HG03060 (cell line): ENCODE measurements around the gene PPP3CA.

ENCODE experiments used
- ATAC-seq: cut with Tn5 transposase; IDR thresholded peaks from one replicate; pipeline ENCODE4 v1.9.1; 2021; ENCODE audit warnings: low read depth, moderate number of reproducible peaks; ENCODE audit not compliant: unreplicated experiment

Gene PPP3CA

DNA sequence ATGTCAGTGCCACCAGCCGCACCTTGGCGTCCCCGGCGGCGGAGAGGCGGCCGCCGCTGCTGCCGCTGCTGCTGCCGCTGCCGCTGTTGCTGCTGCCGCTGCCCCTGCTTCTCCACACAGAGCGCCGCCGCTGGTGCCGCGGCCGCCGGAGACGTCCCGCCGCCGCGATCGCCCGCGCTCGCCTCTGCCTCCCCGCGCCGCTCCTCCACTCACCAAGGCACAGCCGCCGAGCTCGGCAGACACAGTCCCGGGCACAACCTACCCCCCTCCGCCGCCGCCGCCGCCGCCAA, at the start of gene PPP3CA:
PPP3CA (minus strand) TSS at position 260 of the 290 bp plus-strand sequence.
- no peak for ATAC-seq

DNA sequence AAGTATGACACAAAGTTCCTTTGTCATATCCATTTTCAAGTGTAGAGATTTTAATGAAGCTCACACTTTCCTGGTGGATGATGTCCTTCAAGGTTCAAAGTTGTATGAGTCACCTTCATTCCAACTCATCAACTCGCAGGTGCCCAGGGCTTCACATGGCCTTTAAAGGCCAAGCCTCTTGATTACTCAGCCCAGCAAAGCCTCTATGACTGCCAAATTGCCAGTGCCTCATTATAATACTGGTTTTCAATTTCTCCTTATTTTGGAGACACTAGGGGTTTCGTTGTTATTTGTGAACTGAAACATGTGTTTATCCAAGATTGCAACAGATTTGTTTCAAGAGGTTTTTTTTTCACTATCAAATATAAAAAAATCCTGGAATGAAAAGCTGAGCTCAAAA, 45.9 kb upstream of the PPP3CA start:
- no peak for ATAC-seq

DNA sequence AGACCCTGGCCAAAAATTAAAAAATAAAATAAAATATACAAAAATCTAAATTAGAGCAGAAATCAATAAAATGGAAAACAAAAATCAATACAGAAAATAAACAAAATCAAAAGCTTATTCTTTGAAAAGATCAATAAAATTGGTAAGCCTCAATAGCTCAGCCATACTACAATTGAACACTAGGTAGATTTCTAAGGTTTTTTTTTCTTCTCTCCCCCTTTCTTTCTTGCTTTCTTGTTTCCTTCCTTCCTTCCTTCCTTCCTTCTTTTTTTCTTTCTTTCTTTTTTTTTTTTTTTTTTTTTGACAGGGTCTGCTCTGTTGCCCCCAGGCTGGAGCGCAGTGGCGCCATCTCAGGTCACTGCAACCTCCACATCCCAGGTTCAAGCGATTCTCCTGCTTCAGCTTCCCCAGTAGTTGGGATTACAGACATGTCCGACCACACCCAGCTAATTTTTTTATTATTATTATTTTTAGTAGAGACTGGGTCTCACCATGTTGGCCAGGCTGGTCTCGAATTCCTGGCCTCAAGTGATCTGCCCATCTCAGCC, 23.4 kb upstream of the PPP3CA start:
- no peak for ATAC-seq

DNA sequence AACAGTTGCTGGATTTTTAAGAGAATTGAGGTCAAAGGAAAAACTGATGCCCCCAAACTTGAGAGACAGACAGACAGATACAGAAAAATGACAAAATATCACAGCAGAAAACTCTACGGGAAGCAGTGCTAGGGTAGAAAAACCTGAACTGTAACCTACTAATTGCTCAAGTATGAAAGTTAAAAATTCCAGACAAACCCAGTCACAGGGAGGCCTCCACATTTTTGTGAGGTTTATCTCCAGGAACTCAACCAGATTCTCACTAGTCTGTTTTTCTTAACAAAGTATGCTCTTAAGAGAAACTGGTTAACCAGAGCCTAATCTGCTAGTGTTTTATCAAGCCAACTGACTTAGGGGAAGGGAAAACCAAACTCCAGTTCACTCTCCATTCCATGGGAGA, 19.9 kb upstream of the PPP3CA start:
- no peak for ATAC-seq

DNA sequence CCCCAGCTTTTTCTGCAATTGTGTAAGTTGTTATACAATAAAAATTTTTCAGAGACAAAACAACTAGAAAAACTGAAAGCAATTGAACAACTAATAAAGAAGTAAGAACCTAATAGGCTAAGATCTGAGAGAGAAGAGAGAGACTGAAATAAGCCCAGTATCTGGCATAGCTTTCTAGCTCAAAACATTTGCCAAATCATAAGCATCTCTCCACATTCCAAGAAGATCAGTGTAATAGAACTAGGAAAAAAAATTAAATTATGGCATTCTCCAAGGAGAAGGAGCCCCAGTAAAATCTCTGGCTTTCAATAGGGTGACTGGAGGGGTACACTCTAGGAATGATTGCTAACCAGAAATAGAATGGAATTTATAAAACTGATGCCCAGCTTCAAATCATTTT, 19.0 kb upstream of the PPP3CA start:
- no peak for ATAC-seq

DNA sequence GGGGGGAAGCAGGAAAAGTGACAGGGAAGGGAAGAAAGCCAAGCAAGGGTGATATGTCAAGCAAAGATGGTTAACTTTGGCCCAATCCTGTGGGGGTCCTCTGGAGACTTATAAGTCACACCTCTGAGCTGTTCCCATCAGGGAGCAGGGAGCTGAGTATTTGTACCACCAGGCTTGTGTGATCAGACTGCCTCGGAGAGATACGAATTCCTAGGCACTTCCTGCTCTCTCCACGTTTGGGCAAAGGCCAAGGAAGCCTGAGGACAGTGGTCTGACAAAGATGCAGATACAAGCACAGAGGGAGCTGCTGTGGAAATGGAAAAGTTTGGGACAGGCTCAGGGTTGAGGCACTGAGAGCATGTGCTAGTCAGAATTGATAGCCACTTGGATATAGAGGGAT, 10.4 kb upstream of the PPP3CA start:
- ATAC-seq, result no peak

DNA sequence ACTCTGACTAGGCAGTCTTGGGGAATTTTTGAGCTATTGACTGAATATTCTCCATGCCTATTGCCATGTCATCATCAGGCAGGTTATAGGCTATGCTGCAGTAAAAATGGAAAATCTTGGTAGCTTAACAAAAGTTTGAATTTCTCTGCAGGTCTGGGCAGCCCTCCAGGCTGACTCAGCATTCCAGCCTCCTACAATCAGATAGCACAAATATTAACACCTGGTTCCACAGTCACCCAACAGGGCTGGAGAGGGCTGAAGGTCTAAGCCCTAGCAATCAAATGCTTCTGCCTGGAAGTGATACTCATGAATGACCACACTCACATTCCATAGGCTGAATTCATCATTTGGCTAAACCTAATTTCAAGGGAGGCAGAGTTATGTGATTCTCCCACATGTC, 9.6 kb upstream of the PPP3CA start:
- ATAC-seq, result no peak

DNA sequence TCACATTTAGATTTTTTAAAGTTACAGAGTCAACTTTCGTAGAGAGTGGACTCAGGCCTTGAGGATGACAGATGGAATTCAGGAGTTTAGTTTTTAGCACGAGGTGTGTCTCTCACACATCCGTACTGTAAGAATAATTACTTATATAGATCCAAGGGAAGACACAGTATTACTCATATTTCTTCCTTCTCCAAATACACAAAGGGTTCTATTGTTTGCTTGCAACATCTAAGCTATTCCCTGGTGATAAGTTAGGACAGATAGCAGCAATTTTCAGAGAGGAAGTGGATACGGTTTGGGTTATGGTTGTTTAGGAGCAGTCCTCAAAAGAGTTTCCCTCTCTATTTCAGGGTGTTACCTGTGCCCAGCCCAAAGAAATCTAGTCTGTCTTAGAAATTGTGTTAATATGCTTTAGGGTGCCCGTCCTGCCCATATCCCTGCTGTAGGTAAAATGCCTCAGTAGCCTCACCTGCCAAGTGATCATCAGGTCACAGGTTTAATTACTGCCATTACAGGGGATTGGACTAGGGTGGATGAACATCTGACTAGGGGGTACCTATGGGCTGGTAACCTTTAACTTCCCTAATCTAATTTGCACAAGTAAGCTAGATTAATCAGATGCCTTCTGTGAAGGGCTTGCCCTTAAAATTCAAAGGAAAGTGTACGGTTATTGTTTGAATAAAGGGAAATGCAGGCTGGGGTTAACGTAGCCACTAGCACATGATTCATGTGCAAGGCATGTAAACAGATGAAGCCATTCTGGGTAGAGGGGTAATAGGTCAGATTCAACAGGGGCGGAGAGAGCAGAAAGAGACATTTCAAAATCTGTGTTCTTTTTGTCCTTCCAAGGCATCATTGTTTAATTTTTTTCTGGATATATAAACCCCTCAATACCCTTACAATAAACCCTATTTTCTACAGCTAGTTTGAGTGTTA, 8.7 kb upstream of the PPP3CA start:
- ATAC-seq, result no peak

DNA sequence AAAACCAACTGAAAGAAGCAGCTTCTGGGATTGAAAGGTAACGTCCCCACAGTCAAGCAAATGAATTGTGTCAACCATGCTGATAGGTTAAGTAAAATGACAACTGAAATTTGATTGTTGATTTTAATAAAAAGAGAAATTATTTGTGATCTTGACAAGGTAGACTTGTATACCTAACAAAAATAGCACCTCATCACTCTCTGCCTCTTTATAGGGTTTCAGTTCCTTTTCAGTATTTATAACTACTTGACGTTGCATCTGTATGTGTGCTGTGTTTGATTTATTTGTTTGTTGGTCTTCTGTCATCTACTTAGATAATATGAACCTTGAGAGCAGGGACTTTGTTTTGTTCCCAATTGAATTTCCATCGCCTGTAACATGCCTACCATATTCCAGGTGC, 7.9 kb upstream of the PPP3CA start:
- ATAC-seq, result peak; percentile 99

DNA sequence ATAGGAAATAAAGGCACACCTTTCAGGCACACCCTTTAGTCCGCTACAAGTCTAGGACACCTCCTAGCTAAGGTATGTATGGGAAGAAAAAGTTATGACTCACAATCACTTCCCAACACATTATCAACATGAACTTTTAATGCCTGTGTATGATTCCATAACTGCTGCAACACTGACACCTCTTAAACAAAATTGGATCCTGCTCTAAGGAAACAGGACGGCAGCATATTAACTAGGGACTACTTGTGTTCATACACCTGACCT, 2.4 kb upstream of the PPP3CA start:
- ATAC-seq, result no peak

DNA sequence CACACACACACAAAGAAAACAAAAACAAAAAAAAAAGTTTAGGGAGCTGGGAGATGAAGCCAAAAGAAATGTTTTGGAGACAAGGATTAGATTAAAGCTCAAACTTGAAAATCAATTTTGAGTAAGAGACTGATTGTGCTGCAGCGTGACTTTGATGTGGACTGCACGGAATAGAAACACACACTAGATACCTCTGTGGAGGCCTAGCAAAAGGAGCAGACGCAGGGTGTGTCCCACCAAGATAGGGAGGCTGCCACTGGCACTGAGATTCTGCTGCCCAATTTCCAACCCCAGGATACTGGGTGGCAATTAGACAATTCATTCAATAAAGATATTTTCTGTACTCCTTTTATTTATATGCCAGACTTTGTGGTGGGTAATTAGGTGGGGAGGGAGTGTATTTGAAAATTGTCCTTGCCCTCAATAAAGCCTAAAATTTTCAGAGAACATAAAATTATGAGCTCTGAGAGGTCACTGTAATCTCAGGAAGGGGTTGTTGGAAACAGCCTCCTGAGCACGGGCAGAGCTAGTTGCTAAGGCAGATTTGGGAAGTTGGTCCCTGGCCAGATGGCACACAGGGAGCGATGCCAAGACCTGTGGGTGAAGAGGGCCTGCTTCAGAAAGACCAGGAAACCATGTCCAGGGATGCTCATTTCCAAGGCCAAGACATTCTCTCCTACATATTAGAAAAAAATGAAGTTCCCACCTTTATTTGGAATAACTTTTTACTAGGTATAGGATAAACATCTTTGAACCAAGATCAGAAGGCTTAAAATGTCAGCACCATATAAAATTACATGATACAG, 1.9 kb upstream of the PPP3CA start:
- no peak for ATAC-seq

DNA sequence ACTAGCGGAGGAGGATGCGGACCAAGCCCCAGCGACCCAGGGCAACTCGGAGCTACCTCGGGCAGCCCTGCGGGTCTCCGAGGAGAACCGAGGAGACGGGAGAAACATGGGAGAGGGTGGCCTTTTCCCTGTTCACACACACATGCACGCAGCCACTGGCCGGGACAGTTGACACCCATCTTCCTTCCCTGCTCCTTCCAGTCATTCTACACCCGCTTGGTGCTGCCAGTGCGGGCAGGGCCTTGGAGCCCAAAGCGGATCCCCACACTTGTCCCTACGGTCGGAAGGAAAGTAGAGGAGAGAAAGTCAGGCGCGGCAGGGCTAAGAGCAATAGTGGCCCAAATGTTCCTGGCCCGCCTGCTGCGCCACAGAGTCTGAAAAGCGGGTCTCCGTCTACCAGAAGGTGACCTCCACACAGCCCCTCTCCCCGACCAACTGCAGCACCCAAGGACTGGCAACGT, 1.1 kb upstream of the PPP3CA start:
- no peak for ATAC-seq

DNA sequence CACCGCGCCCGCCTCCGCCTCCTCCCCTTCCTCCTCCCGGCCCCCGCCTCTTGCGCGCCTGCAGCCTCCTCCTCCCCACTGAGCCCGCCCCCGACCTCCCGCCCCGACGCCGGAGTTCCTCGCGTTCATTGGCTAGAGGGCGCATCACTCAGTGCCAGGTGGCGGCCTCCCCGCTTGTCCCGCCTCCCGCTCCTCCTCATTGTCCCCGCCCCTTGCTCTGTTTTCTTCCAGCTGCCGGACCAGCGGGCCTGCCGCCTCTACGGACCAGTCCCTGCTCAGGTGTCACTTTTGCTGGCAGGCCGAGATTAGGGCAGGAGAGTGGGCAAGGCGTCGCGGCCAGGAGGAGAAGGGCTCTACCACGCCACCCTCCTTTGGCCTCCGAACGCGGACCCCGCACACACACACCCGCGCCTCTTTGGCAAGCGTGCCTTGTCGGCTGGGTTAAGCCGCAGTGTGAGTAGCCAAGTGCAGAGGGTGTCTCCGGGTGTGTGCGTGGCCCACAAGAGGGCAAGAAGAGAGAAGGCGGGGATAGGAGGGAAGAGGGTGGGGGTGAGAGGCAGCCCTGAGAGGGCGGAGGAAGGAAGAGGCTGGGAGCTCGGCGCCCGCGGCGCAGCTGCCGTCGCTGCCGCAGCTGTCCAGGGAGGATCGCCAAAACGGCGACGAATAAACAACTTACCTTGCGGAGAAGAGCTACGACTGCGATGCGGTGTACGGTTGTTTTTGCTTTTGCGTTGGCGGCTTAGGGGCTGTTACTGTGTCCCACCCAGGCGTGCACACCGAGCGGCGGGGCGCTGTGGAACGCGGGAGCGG, 436 bp upstream of the PPP3CA start:
- peak; percentile 58 for ATAC-seq

DNA sequence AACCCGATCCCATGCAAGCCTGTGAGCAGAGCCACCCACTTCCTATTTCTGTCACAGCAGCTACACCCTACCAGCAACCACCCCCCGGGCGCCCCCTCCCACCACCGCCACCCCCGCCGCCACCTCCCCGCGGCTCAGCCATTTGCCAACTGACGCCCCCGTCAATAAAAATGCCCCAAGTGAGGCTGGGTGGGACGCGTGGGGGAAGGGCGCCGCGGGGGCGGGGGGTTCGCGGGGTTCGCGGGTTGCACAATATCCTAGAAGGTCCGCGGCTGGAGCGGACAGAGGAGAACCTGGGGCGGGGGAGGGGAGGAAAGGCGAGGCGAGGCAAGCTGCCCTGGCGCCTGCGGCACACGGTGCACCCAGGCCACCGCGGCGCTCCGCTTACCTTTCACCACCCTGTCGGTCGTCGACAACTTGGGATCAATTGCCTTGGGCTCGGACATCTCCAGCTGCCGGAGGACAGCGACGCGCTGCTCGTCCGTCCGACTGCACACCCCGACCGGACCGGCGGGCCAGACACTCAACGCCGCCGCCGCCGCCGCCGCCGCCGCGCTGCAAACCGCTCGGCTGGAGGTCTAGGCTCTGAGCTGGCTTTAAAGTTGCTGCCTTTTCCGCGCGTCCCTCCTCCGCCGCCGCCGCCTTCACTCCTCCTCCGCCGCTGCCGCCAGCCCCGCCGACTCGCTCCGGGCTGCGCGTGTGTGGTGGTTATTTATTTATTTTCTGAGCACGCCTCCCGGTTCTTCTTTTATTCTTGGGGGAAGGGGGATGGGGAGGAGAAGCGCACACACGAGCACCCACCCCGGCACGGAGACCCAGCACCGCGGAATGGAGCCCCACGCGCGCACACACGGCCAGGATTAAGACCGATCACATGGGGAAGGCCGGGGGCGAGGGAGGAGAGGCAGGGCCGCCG, 717 bp downstream of the PPP3CA start:
- ATAC-seq, result no peak

DNA sequence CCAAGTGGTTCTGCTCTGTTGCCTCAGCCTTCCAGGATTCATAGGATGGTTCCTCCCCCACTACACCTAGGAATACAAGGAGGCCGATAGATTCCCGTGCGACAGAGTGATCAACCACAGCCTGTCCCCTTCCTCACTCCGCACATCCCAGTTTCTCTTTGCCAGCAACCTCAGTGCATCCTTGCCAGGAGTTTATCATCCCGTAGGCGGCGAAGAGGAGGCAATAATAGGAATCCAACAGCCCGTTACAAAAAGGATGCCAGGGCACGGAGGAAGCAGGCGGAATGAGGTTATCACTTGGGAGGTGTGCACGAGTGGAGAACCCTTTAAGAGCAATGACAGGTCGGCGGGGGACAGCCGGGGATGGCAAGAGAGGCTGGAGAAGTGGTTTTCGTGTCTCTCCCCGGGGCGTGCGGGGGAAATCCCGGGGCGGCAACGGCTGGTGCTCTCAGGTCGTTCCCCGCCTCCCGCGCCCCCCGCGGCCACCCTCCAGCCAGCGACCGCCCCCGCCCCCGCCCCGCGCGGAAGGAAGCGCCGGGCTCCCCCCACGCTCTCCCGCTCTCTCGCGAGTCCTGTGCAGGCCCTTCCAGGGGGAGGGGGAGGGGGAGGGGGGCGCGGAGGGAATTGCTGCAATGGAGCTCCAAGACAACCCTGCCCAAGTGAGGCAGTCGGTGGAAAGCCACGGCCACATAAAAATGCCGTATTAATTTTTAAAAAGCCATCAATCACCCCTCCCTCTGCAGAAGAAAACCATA, 1.6 kb downstream of the PPP3CA start:
- no peak for ATAC-seq

DNA sequence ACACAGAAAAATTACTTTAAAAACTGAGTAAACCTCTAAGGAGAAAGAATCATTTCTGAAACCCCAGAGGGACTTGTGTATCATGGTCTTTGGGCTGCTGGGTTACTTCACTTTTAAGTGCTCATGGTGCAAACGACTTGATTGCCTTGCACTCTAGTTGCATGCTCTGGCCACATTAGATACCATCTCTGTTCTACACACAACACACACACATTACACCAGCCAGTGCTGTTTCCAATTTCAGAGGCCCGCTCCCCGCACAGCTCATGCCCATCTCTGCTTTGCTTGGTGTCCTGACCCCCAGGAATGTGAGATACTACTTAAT, 2.1 kb downstream of the PPP3CA start:
- no peak for ATAC-seq

DNA sequence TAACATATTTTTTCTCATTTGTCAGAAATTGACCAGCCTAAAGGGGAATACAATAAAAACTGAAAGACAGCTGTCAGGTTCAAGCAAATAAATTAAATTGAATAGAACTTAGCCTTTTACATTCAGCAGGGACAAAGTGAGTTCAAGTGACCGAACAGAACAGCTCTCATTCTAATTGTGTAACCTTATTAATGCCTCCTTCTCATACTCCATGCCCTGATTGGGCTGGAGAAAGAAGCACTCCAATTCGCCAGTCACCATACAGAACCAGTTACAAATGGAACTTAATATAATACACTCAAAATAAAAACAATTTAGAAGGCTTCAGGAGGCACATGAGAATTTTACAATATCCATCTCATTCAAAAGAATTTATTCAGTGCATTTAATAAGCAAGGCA, 8.0 kb downstream of the PPP3CA start:
- no peak for ATAC-seq

DNA sequence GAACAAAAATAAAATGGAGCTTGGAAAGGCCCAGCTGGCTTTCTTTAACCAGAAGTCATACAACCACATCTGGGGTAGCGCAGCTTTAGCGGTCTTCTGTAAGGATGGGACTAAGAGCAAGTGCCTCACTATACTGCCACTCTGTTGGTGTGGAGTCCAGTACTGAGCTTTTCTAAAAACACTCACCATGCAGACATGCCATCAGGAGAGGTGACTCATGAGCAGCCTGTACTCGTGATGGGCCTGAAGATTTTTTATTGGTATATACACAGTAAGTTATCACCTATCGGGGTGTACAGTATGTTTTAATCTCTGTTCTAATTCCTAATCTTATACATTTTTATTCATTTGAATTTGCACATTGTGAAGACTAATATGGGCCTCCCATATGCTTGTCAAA, 9.6 kb downstream of the PPP3CA start:
- ATAC-seq, result no peak

DNA sequence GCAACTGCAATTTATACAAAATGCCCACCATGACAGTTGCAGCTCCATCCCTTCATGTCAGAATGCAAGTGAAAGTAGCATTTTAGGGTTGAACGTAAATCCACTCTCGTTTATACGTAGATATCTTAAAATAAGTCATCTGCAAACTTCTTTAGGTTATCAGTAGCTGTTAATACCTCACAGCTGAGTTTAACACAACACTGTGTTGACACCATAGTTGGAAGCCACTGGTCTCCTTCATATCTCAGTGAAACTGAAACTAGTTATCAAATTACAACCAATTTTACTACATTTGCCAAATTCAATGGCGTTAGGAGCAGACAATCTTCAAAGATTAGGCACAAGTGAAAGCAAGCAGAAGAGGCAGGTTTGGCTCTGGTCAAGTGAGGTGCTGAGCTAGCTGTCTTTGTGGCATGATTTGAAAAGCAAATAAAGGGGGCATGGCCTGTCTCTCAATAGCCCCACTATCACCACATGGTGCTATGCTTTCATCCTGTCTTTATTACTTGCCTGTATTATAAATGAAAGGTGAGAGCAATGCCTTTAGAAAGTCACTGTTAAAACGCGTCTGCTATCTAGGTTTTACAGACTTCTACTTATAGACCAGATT, 12.3 kb downstream of the PPP3CA start:
- no peak for ATAC-seq
